OCI-M2 (cell line): ENCODE data around the gene MBP.
"Not testable (repeated sequence)": the region's sequence is repeated elsewhere in the genome, so short reads cannot be mapped to it uniquely, and the experiment has no call there.

ENCODE experiments used
- DNase-seq: peaks from one replicate; lab custom pipeline; 2025; ENCODE audit not compliant: unreplicated experiment; lab: John Stamatoyannopoulos, UW

MBP gene

DNA sequence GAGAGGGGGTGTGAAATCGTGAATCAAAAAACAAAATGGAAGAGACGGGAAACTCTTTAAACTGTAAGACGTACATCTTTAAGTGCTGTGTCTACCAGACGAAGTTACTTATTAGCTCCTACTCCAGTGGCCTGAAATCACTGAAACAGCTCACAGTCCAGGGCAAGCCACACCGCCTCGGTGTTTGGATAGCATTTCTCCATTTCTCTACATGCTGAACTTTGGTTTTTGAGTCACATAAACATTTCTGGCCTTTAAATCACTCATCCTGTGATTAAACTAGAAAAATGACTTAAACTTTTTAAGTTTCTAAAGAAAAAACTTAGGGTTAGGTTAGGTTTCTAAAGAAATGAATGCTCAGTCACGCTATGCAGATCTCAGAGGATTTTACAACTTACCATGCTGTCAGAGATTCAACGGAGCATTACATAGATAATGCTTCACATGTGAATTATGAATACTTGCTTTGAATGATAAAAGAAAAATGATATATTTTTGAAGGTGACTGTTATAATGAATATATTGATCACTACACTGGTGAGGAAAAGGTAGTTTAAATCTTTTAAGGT lies 138.4 kb downstream of the MBP start:
- DNase-seq, result no peak

DNA sequence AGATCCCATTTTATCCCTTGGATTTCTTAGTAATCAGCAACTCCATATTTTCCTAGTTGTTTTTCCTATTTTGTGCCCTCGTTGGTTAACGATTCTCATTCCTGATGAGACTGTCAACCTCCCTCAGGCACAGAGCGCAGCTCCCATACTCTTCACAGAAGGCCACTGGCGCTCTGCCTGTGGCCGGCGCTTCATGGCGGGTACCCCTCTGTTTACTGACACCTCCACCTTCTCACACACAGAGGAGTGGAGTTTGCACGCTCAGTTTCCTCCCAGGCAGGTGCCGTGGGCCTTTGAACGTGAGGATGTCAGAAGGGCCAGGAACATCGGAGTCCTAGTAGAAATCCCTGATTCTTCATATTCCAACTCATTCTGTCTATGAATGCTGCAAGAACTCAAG lies 139.0 kb downstream of the MBP start:
- no peak for DNase-seq

DNA sequence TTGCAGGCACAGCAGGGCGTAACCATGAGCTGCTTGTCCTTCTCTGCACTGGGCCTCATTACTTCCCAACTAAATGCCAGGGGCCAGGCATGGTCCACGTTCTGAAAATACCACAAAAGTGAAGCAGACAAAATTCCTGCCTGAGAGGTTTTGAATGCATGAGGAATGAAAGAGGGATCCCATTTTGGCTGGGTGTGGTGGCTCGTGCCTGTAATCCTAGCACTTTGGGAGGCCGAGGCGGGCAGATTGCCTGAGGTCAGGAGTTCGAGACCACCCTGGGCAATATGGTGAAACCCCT lies 139.5 kb downstream of the MBP start:
- no peak for DNase-seq

DNA sequence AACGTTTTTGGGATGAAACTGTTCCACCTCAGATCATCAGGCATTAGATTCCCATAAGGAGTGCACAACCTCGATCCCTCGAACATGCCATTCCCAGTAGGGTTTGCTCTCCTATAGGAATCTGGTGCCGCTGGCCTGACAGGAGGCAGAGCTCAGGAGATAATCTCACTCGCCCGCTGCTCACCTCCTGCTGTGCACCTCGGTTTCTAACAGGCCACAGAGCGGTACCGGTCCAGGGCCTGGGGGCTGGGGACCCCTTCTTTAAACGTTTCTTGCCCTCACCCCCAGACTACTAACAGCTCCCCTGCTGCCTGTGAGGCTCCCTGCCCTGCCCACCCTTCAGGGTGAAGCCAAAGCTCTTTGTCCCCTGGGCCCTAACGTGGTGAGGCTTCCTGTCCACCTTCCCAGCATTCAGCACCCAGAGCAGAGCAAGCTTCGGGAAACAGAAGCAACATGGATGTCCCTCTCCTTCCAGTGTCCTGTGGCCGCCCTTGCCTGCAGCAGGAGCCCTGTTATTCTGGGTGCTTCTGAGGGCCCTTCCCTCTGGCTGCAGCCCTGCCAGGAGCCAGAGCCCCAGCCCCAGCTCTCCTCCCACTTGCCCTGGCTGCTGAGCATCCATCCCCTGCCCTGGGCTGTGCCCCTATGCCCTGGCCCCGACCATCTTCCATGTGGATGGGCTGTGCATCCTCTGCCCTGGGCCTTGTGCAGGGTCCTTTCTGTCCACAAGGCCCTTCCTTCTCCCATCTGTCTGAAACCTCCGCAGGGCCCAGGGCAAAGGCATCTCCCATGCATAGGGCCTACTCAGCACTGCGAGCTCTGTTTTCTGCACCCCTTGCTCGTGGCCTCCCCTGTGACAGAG lies 140.1 kb downstream of the MBP start:
- no peak for DNase-seq

DNA sequence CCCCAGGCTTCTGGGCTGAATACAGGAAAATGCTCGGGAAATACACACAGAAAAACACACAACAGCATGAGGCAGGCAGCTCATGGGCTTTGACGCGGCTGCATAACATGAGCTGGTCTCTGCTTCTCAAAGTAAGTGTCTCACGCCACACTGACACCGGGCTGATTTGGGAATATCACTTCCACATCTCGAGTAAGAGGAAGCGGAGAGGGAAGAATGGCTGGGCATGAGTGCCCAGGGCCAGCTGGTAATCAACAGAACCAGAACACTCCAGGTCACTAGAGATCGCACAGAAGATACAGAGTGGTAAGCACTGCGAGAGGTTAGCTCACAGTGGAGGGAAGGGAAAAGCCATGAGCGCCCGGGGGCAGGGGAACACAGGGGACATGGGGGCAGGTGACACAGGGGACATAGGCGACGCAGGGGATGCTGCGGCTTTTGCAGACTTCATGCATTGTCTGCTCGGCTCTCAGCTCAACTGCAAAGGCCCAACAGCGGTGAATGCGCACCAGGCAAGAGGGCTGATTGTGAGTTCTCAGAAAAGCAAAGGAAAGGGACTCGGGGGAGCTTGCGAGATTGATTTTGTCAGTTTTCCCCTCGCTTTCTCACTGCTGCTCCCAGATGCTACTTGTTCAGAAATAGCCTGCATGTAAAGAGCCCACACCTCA lies 141.4 kb downstream of the MBP start:
- DNase-seq, result no peak

DNA sequence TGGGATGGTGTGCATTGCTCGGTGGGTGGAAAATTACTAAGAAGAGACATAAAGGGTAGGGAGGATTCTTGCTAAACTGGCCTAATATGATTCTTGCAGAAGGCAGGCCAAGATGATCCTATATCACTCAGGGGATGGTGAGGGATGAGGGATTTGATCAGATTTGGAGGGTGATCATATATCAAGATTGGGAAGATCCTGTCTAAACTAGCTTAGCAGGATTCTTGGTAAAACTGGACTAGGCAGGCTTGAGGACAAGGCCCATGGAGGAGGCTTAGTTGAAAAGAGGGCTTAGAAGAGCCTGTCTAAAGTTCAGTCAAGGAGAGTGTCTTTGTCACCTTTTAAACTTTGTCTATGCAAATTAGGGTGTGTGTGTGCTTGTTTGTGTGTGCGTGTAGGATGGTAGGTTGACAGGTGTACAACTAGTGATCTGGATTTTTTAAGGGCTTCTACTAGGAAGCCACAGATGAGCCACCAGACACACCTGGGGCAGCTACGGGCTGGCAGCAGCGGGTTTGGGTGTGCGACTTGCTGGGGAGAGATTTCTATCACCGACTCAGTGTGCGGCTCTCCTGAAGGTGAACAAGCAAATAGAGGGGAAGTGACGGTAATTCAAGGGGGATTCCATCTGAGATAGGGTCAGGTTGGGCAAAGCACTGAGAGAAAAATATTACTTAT lies 142.1 kb downstream of the MBP start:
- DNase-seq, result not testable (repeated sequence)

DNA sequence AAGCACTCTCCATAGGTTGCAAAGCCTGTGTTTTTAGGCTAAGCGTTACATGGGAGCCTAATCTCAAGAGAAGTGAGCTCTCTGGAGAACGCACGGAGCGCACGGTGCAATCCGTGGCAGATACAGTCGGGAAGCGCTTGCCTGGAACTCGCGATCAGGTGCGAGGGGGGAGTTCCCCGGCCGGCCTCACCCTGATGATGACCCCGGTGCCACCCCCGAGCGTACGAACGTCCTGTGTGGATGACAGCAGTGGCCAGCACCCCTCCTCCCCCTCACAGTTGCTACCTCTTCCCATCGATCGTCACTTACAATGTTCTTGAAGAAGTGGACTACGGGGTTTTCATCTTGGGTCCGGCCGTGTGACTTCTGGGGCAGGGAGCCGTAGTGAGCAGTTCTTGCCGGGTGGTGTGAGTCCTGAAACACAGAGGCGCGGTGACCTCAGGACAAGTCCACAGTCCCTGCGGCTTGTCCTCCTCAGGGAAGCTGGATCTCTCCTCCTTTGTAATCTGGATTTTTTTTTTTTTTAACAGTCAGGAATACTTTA lies 142.9 kb downstream of the MBP start:
- DNase-seq, result no peak

DNA sequence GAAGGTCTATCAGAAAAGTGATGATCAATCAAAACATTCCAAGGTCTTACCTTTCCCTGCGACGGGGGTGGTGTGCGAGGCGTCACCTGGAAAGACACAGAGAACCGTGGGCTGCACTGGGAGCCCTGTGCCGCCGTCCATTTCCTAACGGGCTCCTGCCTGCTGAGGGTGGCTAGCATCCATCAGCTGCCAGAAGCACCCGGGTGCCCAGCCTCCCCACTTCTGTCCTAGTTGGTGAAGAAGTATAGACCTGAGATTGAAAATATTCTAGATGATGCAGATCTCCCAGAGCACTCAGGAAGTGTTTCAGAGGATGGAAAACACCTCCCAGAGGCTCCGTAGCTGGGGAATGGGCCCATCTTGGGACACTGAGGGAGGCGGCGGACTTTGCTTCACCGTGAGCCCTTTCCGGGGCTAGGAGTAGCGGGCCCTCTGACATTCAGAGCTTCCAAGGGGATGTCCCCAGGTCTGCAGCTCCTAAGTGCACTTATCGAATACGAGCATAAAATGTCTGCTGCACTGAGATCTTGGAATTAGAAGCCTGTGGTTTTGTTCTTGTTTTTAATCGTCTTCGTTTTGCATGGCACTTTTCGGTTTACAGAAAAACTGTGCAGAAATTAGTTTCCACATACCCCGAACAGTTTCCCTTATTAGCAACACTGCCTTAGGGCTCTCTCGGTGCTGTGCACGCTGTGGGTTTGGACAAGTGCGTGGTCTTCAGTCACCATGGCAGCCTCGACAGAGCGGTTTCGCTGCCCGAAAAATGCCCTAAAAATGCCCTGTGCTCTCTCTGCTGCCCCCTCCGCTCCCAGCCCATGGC lies 143.5 kb downstream of the MBP start:
- no peak for DNase-seq

DNA sequence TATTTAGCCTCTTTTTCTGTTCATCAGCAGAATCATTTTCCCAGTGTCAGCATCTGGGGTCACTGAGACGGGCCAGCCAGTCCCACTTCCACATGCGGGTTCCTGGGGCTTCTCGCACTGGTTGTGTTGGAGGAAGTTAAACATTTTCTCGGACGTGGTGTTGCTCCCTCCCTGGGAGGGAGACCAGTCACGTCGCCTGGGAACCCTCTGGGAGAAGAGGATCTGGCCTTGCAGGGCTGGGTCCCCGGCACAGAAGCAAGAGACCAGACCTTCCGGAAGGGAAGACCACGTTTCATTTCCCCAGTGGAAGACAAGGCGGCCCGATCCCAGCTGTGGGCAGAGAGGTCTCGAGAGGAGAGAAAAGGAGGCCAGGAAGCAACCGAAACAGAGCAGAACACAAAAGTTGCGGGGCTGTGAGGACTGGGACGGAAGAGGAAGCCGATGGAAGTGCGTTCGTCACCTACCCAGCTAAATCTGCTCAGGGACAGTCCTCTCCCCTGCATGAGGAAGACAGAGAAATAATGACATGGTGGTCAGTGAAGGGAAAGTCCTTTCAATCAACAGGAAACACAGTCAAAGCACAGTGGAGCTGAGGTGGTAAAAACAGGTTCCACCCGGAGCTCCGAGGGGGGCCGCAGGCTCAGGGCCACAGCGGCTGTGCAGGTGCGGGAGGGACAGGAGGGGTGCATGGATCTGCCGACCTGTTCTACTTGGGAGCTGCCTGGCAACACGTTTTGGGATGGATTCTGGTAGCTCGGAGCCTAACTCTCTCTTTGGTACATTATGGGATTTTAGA lies 144.4 kb downstream of the MBP start:
- DNase-seq, result no peak

DNA sequence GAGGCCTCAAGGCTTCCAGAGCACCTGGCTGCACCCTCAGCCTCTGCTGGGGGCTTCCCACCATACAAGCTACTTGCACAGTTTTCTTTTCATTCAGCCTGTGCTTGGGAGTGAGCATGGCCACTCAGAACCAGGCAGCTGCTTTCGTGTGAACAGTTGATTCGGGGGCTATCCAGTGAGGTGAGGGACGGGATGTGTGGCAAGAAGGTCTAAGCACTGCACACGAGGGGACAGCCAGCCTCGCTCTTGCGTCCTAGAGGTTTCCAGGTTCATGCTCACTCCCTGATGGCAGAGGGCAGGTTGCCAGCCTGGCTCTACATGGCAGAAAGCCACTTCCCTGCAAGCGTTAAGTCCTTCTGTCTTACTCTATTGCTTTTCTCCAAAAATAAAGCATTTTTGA lies 146.2 kb downstream of the MBP start:
- no peak for DNase-seq

DNA sequence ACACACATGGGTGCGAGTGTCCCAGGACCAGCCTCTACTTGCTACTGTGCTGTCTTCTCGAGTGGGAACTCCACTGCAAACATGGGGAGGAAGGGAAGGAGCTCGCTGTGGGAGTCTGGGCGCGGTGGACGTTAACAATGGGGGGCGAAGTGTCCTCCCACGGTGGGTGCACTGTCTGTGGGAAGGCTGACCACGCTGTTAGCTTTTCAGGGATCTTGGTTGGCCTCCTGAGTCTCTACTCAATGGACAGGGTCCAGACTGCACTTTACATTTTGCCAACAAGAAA lies 146.7 kb downstream of the MBP start:
- DNase-seq, result no peak

DNA sequence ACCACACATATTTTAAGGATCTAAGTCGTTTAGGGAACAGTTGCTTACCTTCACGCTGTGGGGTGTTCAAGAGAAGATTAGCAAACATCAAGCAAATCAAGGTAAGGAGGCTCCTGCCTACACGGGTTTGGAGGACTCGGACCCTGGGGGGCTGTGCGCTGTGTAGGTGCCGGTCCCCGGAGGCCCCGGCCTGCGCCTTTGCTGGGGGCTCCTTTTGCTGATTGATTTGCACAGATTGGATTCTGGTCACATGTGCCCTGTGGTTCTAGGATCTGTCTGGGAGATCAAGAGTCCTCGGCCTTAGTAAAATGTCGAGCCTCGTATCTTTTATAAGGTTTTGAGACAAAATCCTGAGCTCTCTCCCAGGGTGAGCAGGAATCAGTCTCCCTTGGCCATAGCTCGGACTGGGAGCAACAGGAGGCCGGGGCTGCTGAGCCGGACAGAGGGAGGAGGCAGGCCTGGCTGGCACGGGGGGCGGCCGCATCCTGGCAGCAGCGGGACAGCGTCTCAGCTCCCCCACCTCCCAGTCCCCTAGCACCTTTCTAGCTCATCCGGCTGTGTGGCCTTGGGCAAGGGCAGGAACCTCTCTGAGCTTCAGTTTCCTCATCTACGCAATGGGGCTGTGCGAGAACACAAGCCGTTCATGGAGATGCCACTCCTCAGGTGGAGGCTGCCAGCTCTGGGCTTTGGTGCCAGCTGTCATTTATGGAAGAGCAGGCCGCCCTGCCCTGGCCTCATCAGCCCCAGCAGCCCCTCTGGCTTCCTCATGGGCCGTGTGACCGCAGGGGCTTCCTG lies 147.2 kb downstream of the MBP start:
- no peak for DNase-seq

DNA sequence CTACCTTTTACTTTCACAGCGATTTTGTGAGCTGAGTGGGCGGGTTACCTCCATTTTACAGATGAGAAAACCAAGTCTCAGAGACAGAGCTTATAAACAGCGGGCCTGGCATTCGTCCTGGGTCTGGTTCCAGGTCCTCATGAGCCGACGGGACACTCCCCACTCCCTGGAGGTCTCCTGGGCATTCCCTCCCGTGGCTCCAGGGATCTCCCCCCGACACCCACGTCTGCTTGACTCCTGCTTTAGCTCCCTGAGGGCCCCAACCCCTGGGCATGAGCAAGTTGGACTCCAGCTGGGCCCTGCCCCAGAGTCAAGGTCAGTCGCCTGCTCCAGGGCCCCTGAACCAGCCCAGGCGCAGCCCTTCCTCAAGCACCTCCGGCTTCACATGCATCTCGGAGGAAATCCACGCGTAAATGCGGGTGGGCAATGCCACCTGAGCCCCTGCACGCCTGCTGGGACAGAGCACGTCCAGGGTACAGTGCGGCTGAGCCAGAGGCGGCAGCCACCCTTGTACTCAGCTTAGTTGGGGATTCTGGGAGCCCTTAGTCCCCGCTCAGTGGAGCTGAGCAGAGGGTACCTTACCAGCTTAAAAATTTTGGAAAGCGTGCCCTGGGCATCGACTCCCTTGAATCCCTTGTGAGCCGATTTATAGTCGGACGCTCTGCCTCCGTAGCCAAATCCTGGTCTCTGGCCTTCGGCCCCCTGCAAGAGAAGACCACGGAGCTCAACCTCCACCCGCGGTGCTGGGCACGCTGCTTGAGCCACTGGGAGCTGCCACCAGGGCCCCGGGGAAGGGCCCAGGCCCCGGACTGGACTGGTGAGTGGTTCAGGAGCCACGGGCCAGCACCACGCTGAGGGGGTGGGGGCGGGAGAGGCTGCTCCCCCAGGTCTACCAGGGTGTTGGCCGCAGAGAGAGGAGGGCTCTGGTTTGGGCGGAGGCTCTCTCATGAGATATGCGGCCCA lies 148.1 kb downstream of the MBP start:
- no peak for DNase-seq

DNA sequence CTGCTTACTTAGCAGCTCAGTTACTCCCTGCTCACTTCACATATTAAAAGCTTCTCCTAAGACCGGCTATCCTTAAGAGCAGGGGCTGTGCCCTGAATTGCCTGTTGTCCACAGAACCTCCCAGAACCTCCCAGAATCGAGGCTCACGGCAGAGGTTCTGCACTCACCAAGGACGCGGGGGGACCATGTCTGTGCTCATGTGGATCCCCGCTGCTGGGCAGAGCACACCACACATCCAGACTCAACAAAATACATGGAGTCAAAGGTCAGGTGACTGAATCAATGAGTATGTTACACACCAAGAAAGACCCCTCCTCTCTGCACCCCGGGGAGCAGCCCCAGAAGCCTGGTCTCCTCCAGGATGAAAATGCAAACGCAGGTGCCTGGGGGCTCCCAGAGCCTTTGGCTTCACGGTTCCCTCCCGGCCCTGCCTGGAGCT lies 149.0 kb downstream of the MBP start:
- DNase-seq, result no peak

DNA sequence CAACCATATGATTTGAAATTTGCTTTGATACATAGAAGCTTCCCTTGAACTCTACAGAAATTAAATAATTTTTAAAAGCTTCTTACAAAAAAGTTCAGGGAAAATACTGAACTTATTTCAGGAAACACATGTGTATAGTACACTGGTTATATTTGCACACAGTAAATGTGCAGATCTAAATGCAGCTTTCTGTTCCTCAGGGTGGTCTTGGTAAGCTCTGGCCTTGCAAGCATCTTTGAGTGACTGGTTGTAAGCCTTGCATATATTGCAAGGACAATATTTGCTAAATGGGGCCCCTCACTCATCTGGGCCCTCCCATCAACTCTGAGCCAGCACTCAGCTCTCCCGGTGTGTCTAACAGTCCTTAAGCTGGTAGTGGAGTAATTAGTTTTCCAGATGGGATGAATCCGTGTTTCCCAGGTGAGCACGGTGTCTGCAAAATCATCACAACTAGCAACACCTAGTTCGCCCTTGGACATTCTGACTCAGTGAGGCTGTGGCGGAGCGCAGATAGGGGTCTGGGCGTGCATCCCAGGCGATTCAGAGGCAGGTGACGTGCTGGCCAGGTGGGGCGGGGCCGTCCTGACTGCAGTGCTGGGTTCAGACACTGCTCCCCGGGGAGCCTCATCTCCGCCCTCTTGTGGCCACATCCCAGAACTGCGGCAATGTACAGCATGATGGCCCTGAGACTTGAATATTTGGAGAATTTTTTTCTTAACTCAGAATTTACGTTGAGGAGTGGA lies 149.6 kb downstream of the MBP start:
- DNase-seq, result no peak

DNA sequence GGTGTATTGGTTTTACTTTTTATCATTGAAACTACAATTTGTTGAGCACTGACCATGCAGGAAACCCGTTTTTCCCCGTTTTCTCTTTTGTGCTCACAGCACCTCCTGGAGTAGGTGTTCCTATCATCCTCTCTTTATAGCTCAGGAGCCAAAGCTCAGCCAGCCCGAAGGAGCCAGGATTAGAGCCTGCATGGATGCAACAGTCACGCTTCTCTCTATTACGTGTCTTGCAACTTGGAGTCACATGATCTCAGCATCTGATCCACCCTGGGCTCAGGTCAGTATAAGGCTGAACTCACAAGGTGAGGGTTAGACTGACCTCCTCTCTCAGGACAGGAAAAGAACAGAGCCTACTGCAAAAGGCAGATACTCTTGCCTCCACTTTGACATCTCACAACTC lies 150.5 kb downstream of the MBP start:
- DNase-seq, result no peak

DNA sequence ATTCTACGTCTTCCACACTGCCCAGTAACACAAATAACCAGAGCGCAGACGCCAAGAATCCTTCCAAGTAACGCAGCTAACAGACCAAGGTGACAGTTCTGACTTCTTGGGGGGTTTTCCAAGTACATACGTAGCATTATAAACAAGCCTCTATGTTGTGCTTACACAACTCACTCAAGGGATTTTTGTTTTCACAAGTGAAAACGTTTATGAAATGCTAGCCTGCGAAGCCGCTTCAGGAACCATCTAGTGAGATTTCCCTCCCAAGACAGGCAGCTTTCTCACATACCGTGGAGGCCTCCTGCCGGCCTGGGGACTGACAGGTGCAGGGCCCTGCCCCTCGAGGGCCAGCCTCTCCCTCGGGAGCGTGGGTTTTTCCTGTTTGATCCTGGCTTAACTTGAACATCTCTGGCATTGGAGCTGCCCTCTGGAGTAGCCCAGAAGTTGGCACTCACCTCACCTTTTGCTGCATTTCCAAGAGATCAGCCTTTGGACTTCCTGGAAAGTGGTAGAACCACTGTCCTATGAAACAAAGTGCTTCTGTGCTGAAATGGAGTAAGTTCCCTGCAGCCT lies 151.1 kb downstream of the MBP start:
- DNase-seq, result no peak
